ENCODE results near the gene BOLA2B. TPM values are rescaled to one million over a fixed set of nuclear protein-coding genes. Genes with fewer than 3 reads are reported as not detected.
A peak's percentile ranks its signal among the peaks of the same experiment; 100 is the strongest.
"Not testable (repeated sequence)": the region's sequence is repeated elsewhere in the genome, so short reads cannot be mapped to it uniquely, and the experiment has no call there.

Gene BOLA2B
- total RNA-seq: 49.7 TPM
- long read RNA-seq, transcript BOLA2B-201 (3 exons, 1,012 nt): major isoform, 11 of 15 reads
- long read RNA-seq, partial matches to known transcripts: 2 of 15 reads
- long read RNA-seq, other reads (novel, unspliced or antisense): 0 of 15 reads

- intact Hi-C loops (cut with DNase I); DNase-seq (ENCODE audit: missing footprints): not testable (repeated sequence)
- peak; percentile 97 for ATAC-seq
Observed at GRCh38 chr16:30193615-30194014, at the start of gene BOLA2B, which contains the start of gene SLX1A. TSS of gene BOLA2B (minus strand) at chr16:30193666. CDS start at chr16:30193595, 71 bp downstream. TSS of gene SLX1A (plus strand) at chr16:30193875. CDS start at chr16:30194085, 210 bp downstream.

- intact Hi-C loops (cut with DNase I); ATAC-seq: not testable (repeated sequence)
- peak; percentile 6 for DNase-seq (ENCODE audit: missing footprints)
Observed at GRCh38 chr16:30217082-30217481, 23.6 kb upstream of the BOLA2B start.

GRCh38 chr16:30211414-30211813 is 17.9 kb upstream of the BOLA2B start:
- DNase-seq (ENCODE audit: missing footprints); ATAC-seq; intact Hi-C loops (cut with DNase I): not testable (repeated sequence)

- DNase-seq (ENCODE audit: missing footprints): not testable (repeated sequence)
Observed at GRCh38 chr16:30209032-30209431, 15.6 kb upstream of the BOLA2B start.

GRCh38 chr16:30207063-30207704 is 13.7 kb upstream of the BOLA2B start:
- ATAC-seq: peak; percentile 18
- DNase-seq (ENCODE audit: missing footprints); intact Hi-C loops (cut with DNase I): not testable (repeated sequence)

More at GRCh38 chr16:30209032-30209431, 15.6 kb upstream of the BOLA2B start:
- ATAC-seq: peak; percentile 60
- intact Hi-C loops (cut with DNase I): not testable (repeated sequence)

- DNase-seq (ENCODE audit: missing footprints); intact Hi-C loops (cut with DNase I): not testable (repeated sequence)
- ATAC-seq: peak; percentile 22
Observed at GRCh38 chr16:30206252-30206651, 12.8 kb upstream of the BOLA2B start.

- intact Hi-C loops (cut with DNase I): not testable (repeated sequence)
- DNase-seq (ENCODE audit: missing footprints): peak; percentile 59
- ATAC-seq: peak; percentile 65
Observed at GRCh38 chr16:30205541-30206236, 12.2 kb upstream of the BOLA2B start.

GRCh38 chr16:30199608-30200343 is 6.3 kb upstream of the BOLA2B start:
- intact Hi-C loops (cut with DNase I); DNase-seq (ENCODE audit: missing footprints); ATAC-seq: not testable (repeated sequence)

- ATAC-seq; DNase-seq (ENCODE audit: missing footprints); intact Hi-C loops (cut with DNase I): not testable (repeated sequence)
Observed at GRCh38 chr16:30199049-30199448, 5.6 kb upstream of the BOLA2B start, which contains the start of gene SULT1A3. TSS of gene SULT1A3 (plus strand) at chr16:30199255. CDS start at chr16:30200729, 1,474 bp downstream.

GRCh38 chr16:30197001-30197400 is 3.5 kb upstream of the BOLA2B start:
- DNase-seq (ENCODE audit: missing footprints); ATAC-seq; intact Hi-C loops (cut with DNase I): not testable (repeated sequence)

- peak; percentile 35 for DNase-seq (ENCODE audit: missing footprints)
- intact Hi-C loops (cut with DNase I): not testable (repeated sequence)
- ATAC-seq: peak; percentile 83
Observed at GRCh38 chr16:30194172-30194925, 883 bp upstream of the BOLA2B start.

- DNase-seq (ENCODE audit: missing footprints); intact Hi-C loops (cut with DNase I): not testable (repeated sequence)
- peak; percentile 6 for ATAC-seq
Observed at GRCh38 chr16:30193098-30193497, 368 bp downstream of the BOLA2B start.

GRCh38 chr16:30191158-30191557 is 2.3 kb downstream of the BOLA2B start:
- DNase-seq (ENCODE audit: missing footprints); ATAC-seq; intact Hi-C loops (cut with DNase I): not testable (repeated sequence)

- intact Hi-C loops (cut with DNase I): no loop called here
- DNase-seq (ENCODE audit: missing footprints): no peak
Observed at GRCh38 chr16:30187971-30188561, 5.4 kb downstream of the BOLA2B start.

GRCh38 chr16:30187556-30187865 is 6.0 kb downstream of the BOLA2B start:
- DNase-seq (ENCODE audit: missing footprints) (no peak), ATAC-seq (no peak)
- intact Hi-C loops (cut with DNase I): no loop called here

More at GRCh38 chr16:30187971-30188561, 5.4 kb downstream of the BOLA2B start:
- ATAC-seq: no peak

GRCh38 chr16:30186782-30187555 is 6.5 kb downstream of the BOLA2B start:
- intact Hi-C loops (cut with DNase I): no loop called here
- ATAC-seq (no peak), DNase-seq (ENCODE audit: missing footprints) (peak; percentile 92)

- no peak for ATAC-seq
Observed at GRCh38 chr16:30186444-30186781, 7.1 kb downstream of the BOLA2B start.

More at GRCh38 chr16:30186444-30186781, 7.1 kb downstream of the BOLA2B start:
- DNase-seq (ENCODE audit: missing footprints): peak; percentile 71
- intact Hi-C loops (cut with DNase I): no loop called here
